HCT116 (cell line): ENCODE measurements around the gene KDELR1. TPM values are rescaled to one million over a fixed set of nuclear protein-coding genes. Genes with fewer than 3 reads are reported as not detected.

Experiments used
- ATAC-seq: fragments of 200-7000 bp; cut with Tn5 transposase; 2 replicates; pipeline ENCODE4 v1.9.1; 2020; ENCODE audit warnings: mild to moderate bottlenecking, moderate library complexity
- BruUV-seq: library from RNA; stranded (reverse); fragments of 400-500 nt; replicated peaks from 2 replicates; lab custom pipeline; 2021; lab: Mats Ljungman, UMichigan
- CTCF ChIA-PET: fragments of 300-600 bp; sonication (Branson Sonifier 250); formaldehyde crosslinking; loops from one replicate; lab custom pipeline; 2021; ENCODE audit warnings: antibody characterized with exemption; lab: Charles Lee
- POLR2A ChIA-PET: fragments of 300-600, 350-600 bp; sonication (Branson Sonifier 250); formaldehyde crosslinking; loops from one replicate; lab custom pipeline; 2021; ENCODE audit warnings: antibody characterized with exemption; lab: Charles Lee
- RAD21 ChIA-PET, 2 experiments: fragments of 300-600 bp; sonication (Branson Sonifier 250); formaldehyde crosslinking; loops; one replicate each; lab custom pipeline; 2023; ENCODE audit warnings: low total read pairs in 2 of 2; ENCODE audit not compliant: uncharacterized antibody in 2 of 2, unreplicated experiment in 2 of 2, low non-redundant PET in 1 of 2; lab: Charles Lee
- DNase-seq: peaks from one replicate; pipeline ENCODE4 v3.0.0-alpha.2; 2010; ENCODE audit warnings: low read depth, low spot score
- H2AFZ ChIP-seq: fragments of 200-600 bp; shearing (Covaris generic), sonication (generic); 2 replicates; pipeline ENCODE4 v1.6.1; 2017; ENCODE audit warnings: low read depth, mixed run types, mixed read lengths, antibody characterized with exemption, low read length; ENCODE audit not compliant: poor library complexity, severe bottlenecking
- H3K27ac ChIP-seq: 2 replicates; pipeline ENCODE4 v1.5.1; 2012; ENCODE audit warnings: low read depth, low read length
- H3K27me3 ChIP-seq: fragments of 200-600 bp; sonication (generic); 2 replicates; pipeline ENCODE4 v1.6.1; 2016; ENCODE audit warnings: mixed run types, low read length, mixed read lengths; ENCODE audit not compliant: insufficient read depth
- H3K36me3 ChIP-seq, 2 experiments: fragments of 200-500 bp in 1 of 2; fragments of 200-600 bp in 1 of 2; sonication (Bioruptor generic) in 1 of 2; sonication (generic) in 1 of 2; 2 replicates each; pipeline versions ENCODE4 v1.5.1 to v1.6.1; 2014 to 2016; ENCODE audit warnings: low read length in 2 of 2, inconsistent platforms in 1 of 2, mixed read lengths in 1 of 2, mixed run types in 1 of 2; ENCODE audit not compliant: insufficient read depth in 2 of 2, control insufficient read depth in 1 of 2
- H3K4me1 ChIP-seq, 2 experiments: fragments of 200-600 bp in 1 of 2; sonication (generic) in 1 of 2; 2 replicates each; pipeline versions ENCODE4 v1.5.1 to v1.6.1; 2012 to 2017; ENCODE audit warnings: low read length in 2 of 2, inconsistent platforms in 1 of 2, mild to moderate bottlenecking in 1 of 2, mixed read lengths in 1 of 2, mixed run types in 1 of 2, moderate library complexity in 1 of 2; ENCODE audit not compliant: insufficient read depth in 2 of 2, control insufficient read depth in 1 of 2
- H3K4me2 ChIP-seq: fragments of 200-600 bp; sonication (generic); 2 replicates; pipeline ENCODE4 v1.6.1; 2017; ENCODE audit warnings: mixed run types, low read length, mixed read lengths
- H3K4me3 ChIP-seq, 2 experiments: fragments of 200-600 bp in 1 of 2; sonication (generic) in 1 of 2; replicated peaks in 1 of 2; 2 replicates each; pipeline ENCODE4 v1.5.1; 2011 to 2016; ENCODE audit warnings: low read length in 2 of 2, control low read depth in 1 of 2, low read depth in 1 of 2, mild to moderate bottlenecking in 1 of 2, mixed read lengths in 1 of 2, mixed run types in 1 of 2
- H3K79me2 ChIP-seq: fragments of 200-600 bp; sonication (generic); 2 replicates; pipeline ENCODE4 v1.6.1; 2017; ENCODE audit warnings: mild to moderate bottlenecking, mixed run types, low read length, moderate library complexity, mixed read lengths; ENCODE audit not compliant: insufficient read depth
- H3K9ac ChIP-seq: fragments of 200-600 bp; sonication (generic); 2 replicates; pipeline ENCODE4 v1.6.1; 2016; ENCODE audit warnings: low read length, mixed read lengths
- H3K9me2 ChIP-seq: fragments of 200-600 bp; sonication (generic), shearing (Covaris generic); 2 replicates; pipeline ENCODE4 v1.6.1; 2017; ENCODE audit warnings: mixed run types, mild to moderate bottlenecking, moderate library complexity; ENCODE audit not compliant: insufficient read depth
- H3K9me3 ChIP-seq, 2 experiments: fragments of 200-500 bp in 1 of 2; fragments of 200-600 bp in 1 of 2; sonication (Bioruptor generic) in 1 of 2; sonication (generic) in 1 of 2; 2 replicates each; pipeline ENCODE4 v1.6.1; 2014 to 2017; ENCODE audit warnings: low read length in 2 of 2, mixed read lengths in 2 of 2, inconsistent platforms in 1 of 2, low read depth in 1 of 2, mild to moderate bottlenecking in 1 of 2, mixed run types in 1 of 2, moderate library complexity in 1 of 2; ENCODE audit not compliant: control insufficient read depth in 1 of 2, insufficient read depth in 1 of 2
- H4K20me1 ChIP-seq: fragments of 200-600 bp; sonication (generic), shearing (Covaris generic); 2 replicates; pipeline ENCODE4 v1.6.1; 2017; ENCODE audit warnings: mixed run types, mild to moderate bottlenecking, moderate library complexity; ENCODE audit not compliant: insufficient read depth
- CBX3 ChIP-seq: IDR thresholded peaks from 2 replicates; pipeline ENCODE4 v1.6.1; 2012; ENCODE audit warnings: low read depth
- CEBPB ChIP-seq: IDR thresholded peaks from 2 replicates; pipeline ENCODE4 v1.6.1; 2012; ENCODE audit warnings: low read depth
- CTCF ChIP-seq, 3 experiments: fragments of 200-600 bp in 1 of 3; sonication (generic) in 1 of 3; IDR thresholded peaks in 2 of 3; conservative IDR thresholded peaks in 1 of 3; 2 replicates each; pipeline ENCODE4 v1.5.1; 2012 to 2017; ENCODE audit warnings: low read depth in 2 of 3, low read length in 2 of 3, antibody characterized with exemption in 1 of 3, borderline replicate concordance in 1 of 3, control low read depth in 1 of 3, mild to moderate bottlenecking in 1 of 3, mixed read lengths in 1 of 3, mixed run types in 1 of 3, moderate library complexity in 1 of 3; ENCODE audit not compliant: insufficient read depth in 1 of 3
- ELF1 ChIP-seq: IDR thresholded peaks from 2 replicates; pipeline ENCODE4 v1.6.1; 2012; ENCODE audit warnings: low read depth, borderline replicate concordance
- JUND ChIP-seq: IDR thresholded peaks from 2 replicates; pipeline ENCODE4 v1.6.1; 2012
- MAX ChIP-seq: IDR thresholded peaks from 2 replicates; pipeline ENCODE4 v1.6.1; 2012
- POLR2AphosphoS5 ChIP-seq: IDR thresholded peaks from 2 replicates; pipeline ENCODE4 v1.6.1; 2011; ENCODE audit warnings: mild to moderate bottlenecking, low read depth, low read length, moderate library complexity
- RAD21 ChIP-seq: IDR thresholded peaks from 2 replicates; pipeline ENCODE4 v1.6.1; 2012; ENCODE audit warnings: low read depth, mild to moderate bottlenecking
- REST ChIP-seq: IDR thresholded peaks from 2 replicates; pipeline ENCODE4 v1.6.1; 2012; ENCODE audit warnings: low read depth
- TCF7L2 ChIP-seq: IDR thresholded peaks from 2 replicates; pipeline ENCODE4 v1.7.0; 2011; ENCODE audit warnings: borderline replicate concordance, inconsistent platforms; ENCODE audit not compliant: insufficient read depth, insufficient read length; ENCODE audit errors: extremely low read depth
- ZBTB33 ChIP-seq: IDR thresholded peaks from 2 replicates; pipeline ENCODE4 v1.6.1; 2011; ENCODE audit warnings: mild to moderate bottlenecking, low read length, moderate library complexity; ENCODE audit not compliant: insufficient replicate concordance; ENCODE audit errors: extremely low read depth
- intact Hi-C: fragments of 100-400 bp; cut with micrococcal nuclease; formaldehyde crosslinking; loops from 2 replicates; pipeline ENCODE4 v1.10.0; 2022
- total RNA-seq: library from RNA; stranded (reverse); gene quantifications from one replicate; pipeline ENCODE4 v1.2.1, GENCODE V29; 2021; ENCODE audit not compliant: unreplicated experiment

KDELR1 gene
- total RNA-seq, 1 experiment from 2014 or later = 212 TPM

GRCh38 chr19:48338802-48339503 is 52.4 kb downstream of the KDELR1 start (continued):
- TF ChIP-seq CTCF (IDR thresholded peaks at IDR 0.05 in 2 of 3, conservative IDR thresholded peaks at IDR 0.05 in 1 of 3; ENCODE audit: borderline replicate concordance in 1 of 3, insufficient read depth in 1 of 3, low read depth in 2 of 3, low read length in 2 of 3) = peak in 1 of 3 experiments; percentile 15; a peak in 1 of 6 replicates

GRCh38 chr19:48338253-48338755 is 53.0 kb downstream of the KDELR1 start:
- Histone ChIP-seq H4K20me1 (no peaks in the 10 kb centered on the region), H2AFZ (no peak overlapping the region), H3K27me3 (no peaks in the 10 kb centered on the region), H3K9me3 (no peaks in the 10 kb centered on the region), H3K9me2 (no peaks in the 10 kb centered on the region), H3K4me2 (no peak overlapping the region), H3K9ac (no peak overlapping the region), H3K36me3 (no peaks in the 10 kb centered on the region), H3K4me1 (peaks cover 10 to 40% of the 10 kb centered on the region in 2 experiments), H3K27ac (no peak overlapping the region), H3K4me3 (no peak overlapping the region), H3K79me2 (no peaks in the 10 kb centered on the region)
- no peak for DNase-seq
- no peak for ATAC-seq
- no TSS peak for BruUV-seq
- ChIA-PET POLR2A (interaction anchor here (0.6 kb wide), 1 partner anchor 26 kb away, joined by 4 read pairs; the partner anchor contains the start of genes SYNGR4 and TMEM143), CTCF (no interaction called here), RAD21 (no interaction called here)
- TF ChIP-seq POLR2AphosphoS5 (no peak), ELF1 (no peak), RAD21 (no peak), REST (no peak), CBX3 (no peak), TCF7L2 (no peak), JUND (no peak), CEBPB (no peak), MAX (no peak), ZBTB33 (no peak)
- intact Hi-C loops = no loop called here
